Left renal pelvis (tissue), 4 donors: ENCODE results near the gene IFITM1. TPM values are rescaled to one million over a fixed set of nuclear protein-coding genes. Genes with fewer than 3 reads are reported as not detected.
"Not testable (repeated sequence)": the region's sequence is repeated elsewhere in the genome, so short reads cannot be mapped to it uniquely, and the experiment has no call there.

Source experiments
- DNase-seq, 4 donors: peaks; one replicate each; pipeline ENCODE4 v3.0.0-alpha.2; 2013; ENCODE audit warnings: low read depth in 4 of 4, low spot score in 3 of 4
- polyA plus RNA-seq, 4 donors: library from polyadenylated mRNA; unstranded; fragments of 120-200 nt; gene quantifications; one replicate each; pipeline ENCODE4 v1.2.1, GENCODE V29; 2013; ENCODE audit not compliant: insufficient read length in 4 of 4

The IFITM1 gene
- polyA plus RNA-seq, 4 donors = 25.0 to 40.4 (median 35.2) TPM

DNA sequence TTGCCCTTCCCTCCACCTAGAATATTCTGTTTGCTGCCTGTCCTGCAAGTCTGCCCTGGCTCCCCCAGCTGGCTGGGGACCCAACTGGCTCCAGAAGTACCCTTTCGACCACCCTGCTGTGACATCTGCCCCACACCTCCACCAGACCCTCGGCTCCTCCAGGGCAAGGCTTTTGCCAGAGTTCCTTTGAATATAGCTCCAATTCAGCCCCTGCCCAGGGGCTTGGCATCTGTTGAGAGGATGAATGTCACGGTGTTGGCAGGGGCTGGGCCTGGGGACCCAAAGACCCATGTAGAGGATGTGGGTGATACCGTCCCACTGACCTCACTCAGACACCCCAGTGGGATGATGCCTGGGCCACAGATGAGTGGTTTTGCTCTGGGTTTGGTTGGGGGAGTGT lies 31.7 kb upstream of the IFITM1 start:
- no peak for DNase-seq

DNA sequence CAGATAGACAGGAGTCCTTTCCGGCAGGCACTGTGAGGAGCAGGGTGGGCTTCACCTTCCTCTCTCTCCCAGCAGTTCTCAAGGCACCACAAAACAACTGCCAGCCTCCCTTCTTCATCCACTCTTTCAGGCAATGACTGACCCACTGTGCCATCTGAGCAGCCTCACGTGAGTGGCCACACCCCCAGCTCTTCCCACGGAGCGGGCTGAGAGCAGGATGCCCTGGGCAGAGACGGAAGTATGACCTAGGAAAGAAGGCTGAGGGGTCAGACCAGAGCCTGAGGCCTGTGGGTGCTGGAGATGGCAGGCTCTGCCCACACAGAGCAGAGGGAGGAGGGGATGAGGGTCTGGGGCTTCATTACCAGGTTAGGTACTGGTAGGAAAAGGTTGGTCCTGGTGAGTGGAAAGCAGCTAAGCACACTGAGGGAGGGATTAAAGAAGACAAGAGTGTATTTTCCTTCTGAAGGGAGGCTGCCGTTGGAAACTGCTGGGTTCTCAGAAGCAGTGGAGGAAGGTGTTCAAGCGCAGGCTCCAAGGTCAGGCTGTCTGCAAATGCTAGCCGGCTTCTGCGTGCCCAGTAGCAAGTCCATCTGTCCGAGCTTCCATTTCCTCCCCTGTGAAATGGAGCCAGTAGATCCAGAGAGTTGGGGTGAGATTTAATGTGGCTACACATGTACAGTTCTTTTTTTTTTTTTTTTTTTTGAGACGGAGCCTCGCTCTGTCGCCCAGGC lies 31.0 kb upstream of the IFITM1 start:
- no peak for DNase-seq

DNA sequence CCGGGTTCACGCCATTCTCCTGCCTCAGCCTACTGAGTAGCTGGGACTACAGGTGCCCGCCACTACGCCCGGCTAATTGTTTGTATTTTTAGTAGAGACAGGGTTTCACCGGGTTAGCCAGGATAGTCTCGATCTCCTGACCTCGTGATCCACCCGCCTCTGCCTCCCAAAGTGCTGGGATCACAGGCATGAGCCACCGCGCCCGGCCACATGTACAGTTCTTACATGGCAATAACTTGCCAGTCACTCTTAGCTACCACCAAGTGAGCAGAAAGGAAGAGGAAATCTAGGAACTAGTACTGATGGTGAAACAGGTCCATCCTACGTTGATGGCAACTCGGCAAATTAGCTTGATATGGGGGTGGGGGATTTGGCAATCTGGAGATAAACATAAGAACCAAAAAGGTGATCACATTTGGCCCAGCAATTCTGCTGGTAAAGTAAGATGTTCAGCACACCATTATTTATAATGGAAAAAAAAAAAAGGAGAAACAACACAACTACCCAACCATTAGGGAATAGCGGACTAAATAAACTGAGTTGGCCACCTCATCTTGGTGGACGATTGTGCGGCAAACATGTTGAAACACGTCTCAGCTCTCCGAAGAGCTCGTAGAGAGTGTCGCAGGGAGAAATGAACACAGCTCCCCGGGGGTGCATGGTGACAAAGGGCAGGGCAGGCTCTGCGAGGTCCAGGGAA lies 30.3 kb upstream of the IFITM1 start:
- DNase-seq = no peak

DNA sequence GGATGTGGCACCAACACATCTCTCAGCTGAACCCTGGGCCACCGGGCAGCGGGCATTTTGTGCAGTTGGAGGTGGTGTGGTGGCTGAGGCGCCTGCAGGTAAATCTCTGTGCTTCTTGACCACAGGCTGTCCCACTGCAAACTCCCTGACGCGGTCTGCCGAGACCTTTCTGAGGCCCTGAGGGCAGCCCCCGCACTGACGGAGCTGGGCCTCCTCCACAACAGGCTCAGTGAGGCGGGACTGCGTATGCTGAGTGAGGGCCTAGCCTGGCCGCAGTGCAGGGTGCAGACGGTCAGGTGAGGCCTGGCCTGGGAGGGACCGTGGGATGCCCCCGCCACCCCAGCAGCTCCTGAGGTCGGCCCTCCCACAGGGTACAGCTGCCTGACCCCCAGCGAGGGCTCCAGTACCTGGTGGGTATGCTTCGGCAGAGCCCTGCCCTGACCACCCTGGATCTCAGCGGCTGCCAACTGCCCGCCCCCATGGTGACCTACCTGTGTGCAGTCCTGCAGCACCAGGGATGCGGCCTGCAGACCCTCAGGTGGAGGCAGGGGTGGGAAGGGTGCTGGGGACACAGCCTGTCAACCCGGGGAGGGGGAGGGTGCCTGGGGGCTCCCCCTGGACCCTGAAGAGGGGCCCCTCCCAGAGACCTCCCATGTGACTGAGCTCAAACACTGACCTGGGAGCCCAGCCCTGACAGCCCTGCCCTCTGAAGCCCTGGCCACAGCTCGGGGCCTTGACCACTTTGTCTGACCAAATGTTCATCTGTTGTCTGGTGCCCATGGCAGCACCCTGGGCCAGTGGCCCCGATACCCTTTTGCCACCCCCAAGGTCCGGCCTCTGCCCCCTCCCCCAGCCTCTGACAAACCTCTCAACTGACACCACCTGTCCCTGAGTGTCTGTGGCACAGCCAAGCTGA lies 29.5 kb upstream of the IFITM1 start:
- no peak for DNase-seq

DNA sequence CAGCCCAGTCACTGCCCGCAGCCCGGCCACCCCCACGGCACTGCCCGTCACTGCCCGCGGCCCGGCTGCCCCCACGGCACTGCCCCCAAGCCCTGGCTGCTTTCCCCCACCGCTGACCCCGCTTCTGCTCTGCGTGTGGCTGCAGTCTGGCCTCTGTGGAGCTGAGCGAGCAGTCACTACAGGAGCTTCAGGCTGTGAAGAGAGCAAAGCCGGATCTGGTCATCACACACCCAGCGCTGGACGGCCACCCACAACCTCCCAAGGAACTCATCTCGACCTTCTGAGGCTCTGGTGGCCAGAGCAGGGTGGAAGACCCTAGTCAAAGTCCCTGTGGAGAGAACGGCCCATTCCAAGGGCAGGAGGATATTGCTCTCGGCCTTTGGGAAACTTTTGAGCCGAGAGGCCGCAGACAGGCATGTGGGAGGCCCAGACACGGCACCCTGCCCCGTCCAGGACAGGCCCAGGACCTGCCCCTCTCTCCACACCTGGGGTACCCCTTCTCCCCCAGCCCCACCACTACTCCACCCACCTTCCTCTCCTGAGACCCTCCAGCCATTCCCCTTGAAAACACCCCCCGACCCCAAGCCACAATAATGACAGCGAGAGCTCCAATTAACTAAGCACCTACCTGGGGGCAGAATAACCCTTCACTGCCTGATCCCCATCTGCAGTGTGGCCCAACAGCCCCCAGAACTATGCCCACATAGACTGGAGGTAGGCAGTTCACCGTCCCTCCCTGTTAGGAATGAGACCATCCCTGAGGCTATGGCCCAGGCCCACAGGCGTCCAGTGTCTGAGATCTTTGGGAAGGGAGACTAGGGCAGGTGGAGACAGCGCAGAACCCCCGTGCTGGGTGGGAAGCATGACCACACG lies 28.6 kb upstream of the IFITM1 start:
- DNase-seq = no peak

DNA sequence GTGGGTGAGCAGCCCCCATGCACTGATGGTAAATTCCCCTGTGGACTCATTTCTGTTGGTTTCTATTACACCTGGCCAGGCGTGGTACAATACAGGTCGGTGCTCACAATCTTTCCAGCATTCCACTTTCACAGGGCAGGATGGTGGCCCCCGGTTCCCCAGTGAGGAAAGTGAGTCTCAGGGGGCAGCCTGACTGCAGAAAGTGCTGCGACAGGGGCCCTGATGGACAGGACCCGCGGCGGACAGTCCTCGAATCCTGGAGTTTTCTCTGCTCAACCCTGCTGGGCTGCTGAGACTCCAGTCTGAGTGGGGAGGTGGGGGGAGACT lies 28.0 kb upstream of the IFITM1 start:
- no peak for DNase-seq

DNA sequence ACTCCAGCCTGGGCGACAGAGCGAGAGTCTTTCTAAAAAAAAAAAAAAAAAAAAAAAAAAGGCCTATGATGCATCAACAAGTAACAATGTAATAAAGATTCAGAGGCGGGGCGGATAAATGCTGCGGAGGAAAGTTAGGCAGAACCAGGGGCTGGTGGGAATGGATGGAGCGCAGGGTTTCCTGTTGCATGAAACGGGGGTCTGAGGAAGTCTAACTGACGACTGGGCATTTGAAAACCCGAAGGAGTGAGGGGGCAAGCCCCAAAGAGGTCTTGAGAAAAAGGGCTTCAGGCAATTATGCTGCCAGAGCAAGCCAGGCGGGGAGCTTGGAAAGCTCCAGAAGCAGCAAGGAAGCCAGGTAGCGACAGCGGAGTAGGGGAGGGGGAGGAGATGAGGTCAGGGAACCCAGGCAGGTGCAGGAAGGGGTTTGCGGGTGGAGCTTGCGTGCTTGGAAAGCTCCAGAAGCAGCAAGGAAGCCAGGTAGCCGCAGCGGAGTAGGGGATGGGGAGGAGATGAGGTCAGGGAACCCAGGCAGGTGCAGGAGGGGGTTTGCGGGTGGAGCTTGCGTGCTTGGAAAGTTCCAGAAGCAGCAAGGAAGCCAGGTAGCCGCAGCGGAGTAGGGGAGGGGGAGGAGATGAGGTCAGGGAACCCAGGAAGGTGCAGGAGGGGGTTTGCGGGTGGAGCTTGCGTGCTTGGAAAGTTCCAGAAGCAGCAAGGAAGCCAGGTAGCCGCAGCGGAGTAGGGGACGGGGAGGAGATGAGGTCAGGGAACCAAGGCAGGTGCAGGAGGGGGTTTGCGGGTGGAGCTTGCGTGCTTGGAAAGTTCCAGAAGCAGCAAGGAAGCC lies 26.6 kb upstream of the IFITM1 start:
- not testable (repeated sequence) for DNase-seq

DNA sequence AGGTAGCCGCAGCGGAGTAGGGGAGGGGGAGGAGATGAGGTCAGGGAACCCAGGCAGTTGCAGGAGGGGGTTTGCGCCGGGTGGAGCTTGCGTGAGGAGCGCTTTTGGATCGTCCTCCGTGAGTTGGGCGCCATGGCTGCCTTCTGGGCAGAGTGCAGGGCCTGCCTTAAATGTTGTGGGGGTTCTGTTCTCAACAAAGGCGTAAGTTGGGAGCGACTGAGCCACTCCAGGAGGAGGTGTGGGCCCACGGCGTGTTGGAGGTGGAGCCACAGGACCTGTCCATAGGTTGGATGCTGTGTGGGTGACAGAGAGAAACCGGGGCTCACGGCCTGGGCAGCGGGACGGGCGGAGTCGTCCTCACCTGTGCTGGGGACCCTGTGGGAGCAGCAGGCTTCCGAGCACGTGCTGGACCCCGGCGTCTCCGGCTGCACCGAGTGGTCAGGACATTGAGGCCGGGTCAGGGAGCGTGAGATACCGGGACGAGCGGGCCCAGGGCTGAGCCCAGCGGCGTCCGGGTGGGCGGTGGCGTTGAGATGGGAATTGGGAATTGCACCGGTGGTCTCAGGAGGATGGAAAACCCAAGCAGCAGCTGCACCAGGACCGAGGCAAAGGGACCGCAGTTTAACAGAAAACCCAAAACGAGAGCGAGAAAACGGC lies 25.9 kb upstream of the IFITM1 start:
- no peak for DNase-seq

DNA sequence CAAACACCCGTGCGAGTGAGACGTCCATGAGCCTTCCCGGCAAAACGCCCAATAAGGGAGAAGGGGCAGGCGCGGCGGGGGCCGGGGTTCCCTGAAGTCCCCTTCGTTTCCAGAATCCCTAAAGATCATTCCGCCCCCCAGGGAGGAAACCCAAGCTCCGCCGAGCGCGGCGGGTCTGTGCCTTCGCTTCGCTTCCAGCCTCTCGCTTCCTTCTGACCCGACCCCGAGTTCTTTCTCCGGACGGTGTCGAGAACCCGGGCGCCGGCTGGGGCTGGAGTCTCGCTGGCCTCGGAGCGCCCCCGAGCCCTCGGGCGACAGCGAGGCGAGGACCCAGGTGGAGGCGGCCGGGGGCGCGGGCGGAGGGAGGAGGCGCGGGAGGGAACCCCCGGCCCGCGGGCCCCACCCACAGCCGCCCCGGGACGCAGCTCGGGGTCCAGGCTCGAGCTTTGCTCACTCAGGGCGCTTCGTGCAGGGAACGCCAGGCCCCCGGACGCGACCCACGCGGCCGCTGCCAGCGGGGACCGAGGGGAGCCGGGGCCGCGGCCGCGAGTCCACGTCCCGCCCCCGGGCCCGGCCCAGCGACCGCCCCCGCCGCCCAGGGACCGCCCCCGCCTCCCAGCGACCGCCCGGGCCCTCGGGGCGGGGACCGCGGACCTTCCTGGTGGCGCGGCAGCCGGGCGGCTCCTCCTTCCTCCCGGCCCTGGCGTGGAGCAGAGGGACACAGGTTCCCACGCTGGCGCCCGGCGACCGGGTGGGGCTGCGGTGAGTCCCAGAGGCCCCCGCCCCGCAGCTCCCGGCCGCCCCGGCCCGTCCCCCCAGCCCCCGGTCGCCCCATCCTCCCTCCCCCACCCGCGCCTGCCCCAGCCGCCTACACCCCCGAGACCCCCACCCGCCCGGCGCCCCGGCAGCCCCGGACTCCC lies 25.1 kb upstream of the IFITM1 start, which contains the start of gene PGGHG:
Gene PGGHG (plus strand): TSS at position 649 of the 920 bp plus-strand sequence. CDS start 691 bp downstream, outside the sequence.
- no peak for DNase-seq

DNA sequence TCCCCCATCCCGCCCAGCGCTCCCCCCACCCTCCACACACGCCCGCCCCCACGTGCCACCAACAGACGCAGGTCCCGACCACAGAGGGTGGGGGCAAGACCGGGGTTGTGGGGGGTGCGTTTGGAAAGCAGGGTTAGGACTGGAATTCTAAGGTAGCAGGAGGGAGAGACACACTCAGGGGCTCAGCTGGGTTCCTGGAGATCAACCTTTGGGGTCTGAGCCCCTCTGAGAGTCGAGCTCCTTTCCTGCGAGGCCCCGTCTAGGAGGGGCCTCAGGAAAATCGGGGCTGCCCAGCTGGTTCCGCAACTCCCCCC lies 24.5 kb upstream of the IFITM1 start:
- no peak for DNase-seq

DNA sequence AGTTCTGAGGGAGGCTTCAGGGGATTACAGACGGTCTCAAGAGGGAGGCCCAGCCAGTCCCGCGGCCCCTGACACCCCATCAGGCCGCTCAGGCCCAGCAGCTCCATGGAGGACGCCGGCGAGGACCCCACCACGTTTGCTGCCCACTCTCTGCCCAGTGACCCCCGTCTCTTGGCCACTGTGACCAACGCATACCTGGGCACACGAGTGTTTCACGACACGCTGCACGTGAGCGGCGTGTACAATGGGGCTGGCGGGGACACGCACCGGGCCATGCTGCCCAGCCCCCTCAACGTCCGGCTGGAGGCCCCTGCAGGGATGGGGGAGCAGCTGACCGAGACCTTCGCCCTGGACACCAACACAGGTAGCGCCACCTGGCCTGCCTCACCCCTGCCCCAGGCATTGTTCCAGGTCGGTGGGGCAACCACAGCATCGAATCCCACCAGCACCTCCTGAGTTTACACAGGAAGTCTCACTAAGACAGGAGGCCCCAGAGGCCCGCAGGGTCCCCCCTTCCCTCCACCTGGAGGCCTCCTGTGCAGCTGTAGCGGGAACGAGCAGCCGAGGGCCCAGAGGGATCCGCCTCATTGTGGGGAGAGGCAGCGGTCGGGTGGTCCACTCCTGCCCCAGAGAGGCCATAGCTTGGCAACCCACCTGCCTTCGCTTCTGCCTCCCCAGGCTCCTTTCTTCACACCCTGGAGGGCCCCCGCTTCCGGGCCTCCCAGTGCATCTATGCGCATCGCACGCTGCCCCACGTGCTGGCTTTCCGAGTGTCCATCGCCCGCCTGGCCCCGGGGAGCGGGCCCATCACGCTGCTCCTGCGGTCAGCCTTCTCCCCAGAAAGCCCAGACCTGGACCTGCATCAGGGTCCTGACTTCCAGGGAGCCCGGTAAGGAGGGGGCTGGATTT lies 23.9 kb upstream of the IFITM1 start:
- no peak for DNase-seq

DNA sequence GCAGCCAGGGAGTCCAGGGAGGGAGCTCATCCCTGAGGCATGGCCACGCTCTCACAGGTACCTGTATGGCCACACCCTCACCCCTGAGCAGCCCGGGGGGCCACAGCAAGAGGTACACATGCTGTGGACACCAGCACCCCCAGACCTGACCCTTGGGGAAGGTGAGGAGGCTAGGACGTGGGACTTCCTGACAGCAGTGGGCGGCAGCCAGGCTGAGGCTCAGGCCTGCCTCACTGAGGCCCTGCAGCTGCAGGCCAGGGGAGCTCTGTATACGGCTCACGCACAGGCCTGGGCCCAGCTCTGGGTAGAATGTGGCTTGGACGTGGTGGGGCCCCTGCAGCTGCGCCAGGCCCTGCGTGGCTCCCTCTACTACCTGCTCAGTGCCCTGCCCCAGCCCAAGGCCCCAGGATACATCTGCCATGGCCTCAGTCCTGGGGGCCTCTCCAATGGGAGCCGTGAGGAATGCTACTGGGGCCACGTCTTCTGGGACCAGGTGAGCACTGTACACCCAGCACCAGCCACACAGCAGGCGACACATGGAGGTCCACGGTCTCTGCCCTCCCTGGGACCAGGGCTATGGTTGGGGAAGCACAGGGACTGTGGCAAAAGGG lies 23.1 kb upstream of the IFITM1 start:
- DNase-seq = no peak

DNA sequence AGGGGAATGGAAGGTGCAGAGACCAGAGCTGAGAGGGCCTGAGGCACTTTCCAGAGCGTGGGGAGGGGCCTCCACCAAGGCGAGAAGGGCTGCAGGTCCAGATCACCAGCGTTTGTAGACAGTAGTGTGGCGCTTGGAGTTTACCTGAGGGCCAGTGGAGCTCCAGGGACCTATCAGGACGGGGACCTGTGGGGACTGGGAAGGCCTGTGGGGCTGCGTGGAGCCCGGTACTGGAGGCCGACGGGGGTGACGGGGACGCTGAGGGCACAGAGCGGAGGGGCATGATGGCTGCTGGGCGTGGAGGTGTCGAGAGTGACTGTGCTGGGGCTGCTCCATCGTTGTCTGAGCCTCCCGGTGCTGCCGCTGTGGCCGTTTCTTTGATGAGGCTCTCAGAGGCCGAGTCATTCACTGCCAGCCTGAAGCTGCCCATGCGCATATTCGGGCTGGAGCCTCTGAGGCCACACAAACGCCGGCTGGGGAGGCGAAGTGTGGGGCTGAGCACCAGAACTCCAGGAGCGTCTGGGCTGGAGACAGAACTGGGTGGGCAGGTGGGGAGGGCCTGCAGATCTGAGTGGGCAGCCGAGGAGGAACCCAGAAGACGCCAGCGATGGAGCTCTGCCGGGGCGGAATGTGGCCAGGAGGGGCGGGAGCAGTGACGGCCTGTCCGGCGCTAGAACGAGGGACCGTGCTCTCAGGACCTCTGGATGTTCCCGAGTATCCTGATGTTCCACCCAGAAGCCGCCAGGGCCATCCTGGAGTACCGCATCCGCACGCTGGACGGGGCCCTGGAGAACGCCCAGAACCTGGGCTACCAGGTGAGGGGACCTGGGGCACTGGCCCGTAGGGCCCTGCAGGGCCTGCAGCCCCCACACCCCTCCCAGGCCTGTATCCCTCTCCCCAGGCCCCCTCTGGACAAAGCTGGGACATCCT lies 22.3 kb upstream of the IFITM1 start:
- DNase-seq = no peak

DNA sequence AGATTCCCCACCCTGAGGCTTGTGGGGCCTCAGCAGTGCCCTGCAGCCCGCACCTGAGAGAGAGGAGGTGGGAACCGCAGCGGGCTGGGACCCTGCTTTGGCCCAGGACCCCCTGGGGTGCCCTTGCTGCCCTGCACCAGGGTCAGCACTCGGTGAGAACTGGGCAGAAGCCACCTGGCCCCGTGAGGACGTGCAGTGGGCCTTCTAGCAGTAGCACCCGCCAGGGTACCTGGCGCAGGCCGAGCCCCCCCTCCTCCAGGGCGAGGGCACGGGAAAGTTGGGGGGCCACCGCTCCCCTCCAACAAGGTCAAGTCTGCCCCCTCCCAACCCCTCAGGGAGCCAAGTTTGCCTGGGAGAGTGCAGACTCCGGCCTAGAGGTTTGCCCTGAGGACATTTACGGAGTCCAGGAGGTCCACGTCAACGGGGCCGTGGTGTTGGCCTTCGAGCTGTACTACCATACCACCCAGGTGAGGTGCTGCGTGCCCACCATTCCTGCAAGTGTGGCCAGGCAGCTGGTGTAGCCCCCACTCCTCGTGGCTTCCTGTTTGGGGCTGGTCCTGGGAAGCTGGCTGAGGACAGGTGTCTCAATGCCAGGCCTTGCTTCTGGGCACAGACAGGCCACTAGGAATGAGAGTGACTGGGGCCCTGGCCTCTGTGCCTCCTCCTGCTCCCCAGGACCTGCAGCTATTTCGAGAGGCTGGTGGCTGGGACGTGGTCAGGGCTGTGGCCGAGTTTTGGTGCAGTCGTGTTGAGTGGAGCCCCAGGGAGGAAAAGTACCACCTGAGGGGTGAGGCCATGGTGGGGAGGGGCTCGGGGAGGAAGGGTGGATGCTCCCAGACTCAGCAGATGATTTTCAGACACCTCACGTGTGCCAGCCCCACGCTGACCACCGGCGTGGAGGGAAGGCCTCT lies 21.4 kb upstream of the IFITM1 start:
- no peak for DNase-seq
